NCI-H2227 treated with DMSO at 0.1 percent for 48 hours (cell line): ENCODE data around the gene BIRC3.

Experiments used
- DNase-seq: peaks from one replicate; lab custom pipeline; 2025; lab: John Stamatoyannopoulos, UW

Gene BIRC3

DNA sequence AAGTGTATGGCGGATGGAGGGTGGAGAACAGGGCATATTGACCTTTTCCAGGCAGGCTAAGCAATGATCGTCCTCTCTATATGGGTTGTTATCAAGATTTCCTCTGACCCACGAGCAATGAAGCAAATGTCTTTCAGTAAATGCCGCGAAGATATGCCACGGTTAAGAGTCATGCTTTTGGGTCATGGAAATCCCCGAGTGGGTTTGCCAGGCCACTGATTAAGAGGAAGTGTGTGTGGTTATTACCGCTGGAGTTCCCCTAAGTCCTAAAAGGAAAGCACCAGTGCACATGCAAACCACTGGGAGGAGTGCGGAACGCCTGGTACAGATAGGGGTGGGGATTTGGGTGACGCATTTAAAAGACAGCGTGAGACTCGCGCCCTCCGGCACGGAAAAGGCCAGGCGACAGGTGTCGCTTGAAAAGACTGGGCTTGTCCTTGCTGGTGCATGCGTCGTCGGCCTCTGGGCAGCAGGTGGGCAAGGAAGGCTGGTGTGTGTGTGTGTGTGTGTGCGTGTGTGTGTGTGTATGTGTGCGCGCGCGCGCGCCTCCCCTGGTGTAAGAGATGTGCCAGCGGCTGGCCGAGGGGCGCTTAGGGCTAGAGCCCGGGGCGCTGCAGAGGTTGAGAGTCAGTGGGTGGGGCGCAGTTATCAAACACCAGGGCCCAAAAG lies at the start of gene BIRC3:
TSS of gene BIRC3 (plus strand) at position 386 of the 669 bp plus-strand sequence. CDS start 7,026 bp downstream, outside the sequence.
- DNase-seq: peak; percentile 58

DNA sequence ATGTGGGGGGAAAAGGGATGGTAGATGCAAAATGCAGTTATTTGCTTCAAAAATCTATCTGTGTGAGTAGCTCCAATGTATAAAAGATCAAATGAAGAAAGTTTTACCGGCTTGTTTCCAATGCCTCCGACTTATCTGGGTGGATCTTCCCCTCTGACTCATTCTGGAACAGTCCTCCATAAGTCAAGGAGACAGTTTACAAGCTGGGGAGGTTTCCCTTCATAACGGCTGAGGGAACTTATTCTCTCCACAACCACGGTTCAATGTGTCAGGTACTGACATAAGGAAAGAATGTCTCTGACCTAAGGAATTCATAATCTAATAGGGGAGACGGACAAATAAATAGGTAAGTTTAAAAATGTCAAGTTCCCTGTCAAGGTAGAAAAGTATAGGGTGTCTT lies 49.7 kb upstream of the BIRC3 start:
- no peak for DNase-seq

GRCh38 chr11:102268083-102268984 lies 49.0 kb upstream of the BIRC3 start:
- DNase-seq: peak; percentile 37

GRCh38 chr11:102268985-102269470 lies 48.3 kb upstream of the BIRC3 start:
- DNase-seq: no peak

DNA sequence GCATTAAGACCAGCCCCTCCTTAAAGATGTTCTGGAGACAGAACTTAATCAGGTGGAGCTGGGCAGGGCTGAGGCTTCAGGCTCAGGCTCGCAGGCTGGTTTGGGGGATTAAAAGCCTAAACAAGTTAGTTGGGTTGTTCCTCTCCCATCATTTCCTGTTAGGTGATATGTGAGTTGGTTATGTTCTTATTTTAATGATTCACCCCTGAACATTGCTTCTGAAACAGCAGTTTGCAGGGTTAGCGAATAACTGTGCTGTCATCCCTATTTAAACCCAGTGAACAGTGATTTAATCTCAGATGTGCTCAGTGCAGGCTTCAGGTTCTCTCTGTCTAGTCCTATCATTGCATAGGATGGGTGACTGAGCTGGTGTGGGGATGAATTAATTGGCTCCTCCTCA lies 47.4 kb upstream of the BIRC3 start:
- DNase-seq: no peak

GRCh38 chr11:102272047-102272824 lies 45.0 kb upstream of the BIRC3 start:
- no peak for DNase-seq

DNA sequence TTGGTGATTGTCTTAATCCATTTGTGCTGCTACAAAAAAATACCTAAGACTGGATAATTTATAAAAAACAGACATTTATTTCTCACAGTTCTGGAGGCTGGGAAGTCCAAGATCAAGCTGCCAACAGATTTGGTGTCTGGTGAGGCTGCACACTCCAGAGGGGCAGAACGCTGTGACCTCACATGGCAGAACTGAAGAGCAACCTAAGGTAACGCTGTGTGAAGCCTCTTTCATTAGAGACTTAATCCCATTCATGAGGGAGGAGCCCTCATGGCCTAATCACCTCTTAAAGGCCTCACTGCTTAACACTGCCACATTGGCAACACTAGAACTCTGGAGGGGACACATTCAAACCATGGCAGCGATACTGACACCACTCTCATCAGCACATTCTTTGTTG lies 42.7 kb upstream of the BIRC3 start:
- DNase-seq: no peak

DNA sequence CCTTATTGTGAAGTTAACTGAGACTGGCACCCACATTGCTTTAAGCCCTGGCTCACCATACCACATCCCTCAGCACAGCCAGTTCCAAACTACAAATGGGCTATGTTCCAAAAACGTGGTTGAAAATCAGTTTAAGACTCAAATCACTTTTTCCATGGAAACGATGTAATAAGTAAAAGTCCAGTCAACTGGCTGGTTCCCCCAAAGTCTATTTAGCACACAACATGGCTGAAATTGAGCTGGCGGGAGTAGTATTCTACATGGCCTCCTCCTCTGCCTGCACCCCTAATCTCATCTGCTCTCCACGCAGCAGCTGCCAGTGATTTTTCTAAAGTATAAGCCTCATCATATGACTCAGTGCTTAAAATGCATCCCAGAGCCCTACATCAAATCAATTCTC lies 40.9 kb upstream of the BIRC3 start:
- no peak for DNase-seq

- no peak for DNase-seq
Observed at GRCh38 chr11:102276783-102277182, 40.5 kb upstream of the BIRC3 start.

DNA sequence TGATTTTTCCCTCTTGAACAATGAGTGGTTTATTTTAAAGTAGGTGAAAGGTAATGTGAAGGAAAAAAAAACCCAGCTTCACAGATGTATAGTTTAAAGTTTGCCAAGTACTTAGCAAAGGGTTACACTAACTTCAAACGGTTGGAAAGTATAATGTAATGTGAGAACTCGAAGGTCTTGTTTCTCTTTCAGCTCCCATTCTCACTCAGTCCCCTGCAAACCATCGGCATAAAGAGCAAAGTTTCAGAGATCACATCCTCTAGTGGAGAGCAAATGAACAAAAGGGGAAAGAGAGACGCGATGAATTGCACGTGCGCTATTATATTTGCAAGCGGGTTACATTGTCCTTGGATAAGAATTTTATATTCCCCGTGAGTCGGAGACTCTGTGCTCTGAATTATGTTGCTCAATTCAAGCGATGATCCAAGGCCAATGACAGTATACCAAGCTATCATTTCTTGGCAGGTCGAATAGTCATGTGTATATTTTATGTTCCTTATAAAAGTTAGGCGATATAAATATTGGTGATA lies 37.6 kb upstream of the BIRC3 start:
- no peak for DNase-seq

DNA sequence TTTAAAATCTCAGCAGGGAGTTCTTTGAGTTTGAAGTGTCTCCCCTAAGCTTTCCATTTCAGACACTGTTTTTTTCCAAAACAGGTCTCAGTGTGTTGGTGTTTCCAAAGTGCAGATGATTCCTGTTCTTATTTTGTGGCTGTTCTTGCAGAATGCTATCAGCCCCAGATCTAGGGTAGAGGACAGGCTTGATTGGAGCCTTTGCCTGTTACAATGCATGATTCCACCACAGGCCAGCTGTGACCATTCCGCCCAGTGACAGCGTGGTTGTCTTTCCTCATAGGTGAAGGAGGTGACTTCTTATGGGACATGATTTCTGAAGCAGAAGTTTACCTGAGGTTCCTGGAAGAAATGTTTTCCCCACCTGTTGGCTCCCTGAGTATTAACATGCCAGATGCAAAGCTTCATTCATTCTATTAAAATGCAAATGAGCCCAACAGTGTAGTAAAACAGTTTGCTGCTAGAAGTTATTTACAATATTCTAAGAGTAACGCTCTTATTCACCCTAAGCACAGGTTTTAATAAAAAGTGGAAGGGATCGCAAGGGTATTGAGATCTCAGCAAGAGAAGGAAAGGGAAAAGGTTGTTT lies 36.9 kb upstream of the BIRC3 start:
- DNase-seq: no peak

DNA sequence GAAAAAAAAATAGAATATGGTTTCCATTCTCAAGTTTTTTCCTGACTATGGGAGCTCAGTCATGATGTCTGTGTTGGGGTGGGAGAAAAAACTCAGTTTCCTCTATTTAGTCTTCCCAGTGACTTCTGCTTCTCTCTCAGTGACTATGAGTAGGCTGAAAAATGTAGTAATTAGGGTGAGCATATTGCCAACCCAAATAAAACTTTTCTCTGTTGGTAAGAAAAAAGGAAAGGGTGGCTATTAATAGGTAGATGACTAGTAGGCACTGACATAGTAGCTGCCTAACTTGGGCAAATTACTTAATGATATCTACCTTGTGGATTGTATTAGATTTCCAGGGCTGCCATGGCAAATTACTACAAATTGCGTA lies 34.2 kb upstream of the BIRC3 start:
- no peak for DNase-seq

- DNase-seq: no peak
Observed at GRCh38 chr11:102284008-102284407, 33.3 kb upstream of the BIRC3 start.

DNA sequence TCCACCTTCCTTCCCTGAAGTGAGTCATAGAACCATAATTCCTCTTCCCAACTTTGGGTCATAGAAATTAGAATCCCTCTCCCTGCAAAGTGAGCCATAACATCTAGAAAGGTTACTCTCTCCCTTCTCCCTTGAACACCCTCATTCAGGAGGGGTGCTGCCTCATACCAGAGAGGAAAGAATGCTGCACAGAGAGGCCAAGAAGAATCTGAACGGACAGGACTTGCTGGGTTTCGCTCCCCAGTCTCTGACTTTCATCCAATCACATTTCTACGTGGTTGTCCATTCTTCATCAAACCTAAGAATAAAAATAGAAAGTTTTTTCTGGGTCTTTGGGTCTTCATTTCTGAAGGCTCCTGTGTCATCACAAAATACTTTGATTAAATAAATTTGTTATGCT lies 31.0 kb upstream of the BIRC3 start:
- DNase-seq: no peak

DNA sequence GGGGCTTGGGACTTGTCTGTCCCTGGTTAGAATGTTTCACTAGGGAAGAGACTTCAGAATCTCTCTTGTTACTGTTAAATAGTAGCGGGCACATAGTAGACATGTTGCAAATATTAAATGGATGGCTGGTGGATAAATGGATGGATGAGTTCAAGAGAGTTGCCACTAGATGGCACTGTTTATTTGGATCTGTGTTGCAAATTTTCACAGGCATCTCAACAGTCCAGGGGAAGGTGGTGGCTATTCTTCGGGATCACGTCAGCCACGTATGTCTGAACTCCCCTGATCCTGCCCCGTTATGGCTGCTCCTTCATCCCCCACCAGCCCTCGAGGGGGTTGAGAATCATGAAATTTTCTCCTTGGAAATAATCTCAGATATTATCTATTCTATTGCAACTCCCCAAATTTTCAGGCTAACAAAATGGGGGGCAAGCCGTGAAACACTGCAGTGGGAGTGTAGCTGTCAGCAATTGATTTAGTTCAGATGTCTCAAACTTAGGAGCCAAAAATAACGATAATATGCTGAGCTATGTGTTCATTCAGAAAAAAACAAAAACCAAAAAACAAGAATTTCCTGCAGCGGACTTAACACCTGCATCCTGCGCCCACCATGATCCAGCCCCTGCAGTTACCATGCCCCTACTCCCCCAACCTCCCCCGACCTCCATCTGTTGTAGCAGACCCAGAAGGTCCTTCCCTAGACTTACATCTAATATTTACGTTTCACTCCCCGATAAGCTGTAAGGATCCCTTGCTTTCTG lies 29.1 kb upstream of the BIRC3 start:
- peak; percentile 77 for DNase-seq

DNA sequence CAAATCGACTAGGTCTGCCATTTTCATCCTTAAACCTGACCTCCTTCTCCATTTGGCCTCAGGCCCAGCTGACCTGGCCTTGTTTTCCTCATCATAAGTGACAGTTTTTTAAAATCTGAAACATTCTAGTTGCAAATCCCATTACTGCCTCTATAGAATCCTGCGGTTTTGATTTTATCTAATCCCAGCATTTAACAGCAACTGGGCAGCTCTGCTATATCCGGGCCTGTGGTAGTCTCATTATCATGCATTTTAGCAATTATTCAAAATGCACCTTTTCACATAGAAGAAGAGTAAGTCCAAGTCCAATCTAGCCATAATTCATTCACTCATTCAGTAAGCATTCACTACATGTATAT lies 28.6 kb upstream of the BIRC3 start:
- no peak for DNase-seq

- DNase-seq: no peak
Observed at GRCh38 chr11:102289592-102289991, 27.7 kb upstream of the BIRC3 start.

GRCh38 chr11:102291831-102292230 lies 25.5 kb upstream of the BIRC3 start:
- DNase-seq: no peak

DNA sequence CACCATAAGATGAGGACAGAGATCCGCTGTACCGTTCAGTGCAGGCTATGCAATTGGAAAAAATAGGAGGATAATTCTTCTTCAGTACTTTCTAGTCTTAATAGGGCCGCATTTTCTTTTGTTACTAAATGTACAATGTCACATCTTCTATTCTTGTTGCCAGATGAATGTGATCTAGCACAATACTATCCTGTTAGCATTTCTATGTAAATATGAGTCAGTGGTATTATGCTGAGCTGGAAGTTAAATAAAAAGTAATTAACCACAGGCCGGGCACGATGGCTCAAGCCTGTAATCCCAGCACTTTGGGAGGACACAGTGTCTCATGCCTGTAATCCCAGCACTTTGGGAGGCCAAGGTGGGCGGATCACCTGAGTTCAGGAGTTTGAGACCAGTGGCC lies 24.4 kb upstream of the BIRC3 start:
- no peak for DNase-seq

GRCh38 chr11:102293873-102294601 lies 23.2 kb upstream of the BIRC3 start:
- no peak for DNase-seq

GRCh38 chr11:102295045-102295444 lies 22.2 kb upstream of the BIRC3 start:
- no peak for DNase-seq
